ENCODE measurements around the gene CAPN11.
"Not testable (repeated sequence)": the region's sequence is repeated elsewhere in the genome, so short reads cannot be mapped to it uniquely, and the experiment has no call there.

CAPN11 gene

DNA sequence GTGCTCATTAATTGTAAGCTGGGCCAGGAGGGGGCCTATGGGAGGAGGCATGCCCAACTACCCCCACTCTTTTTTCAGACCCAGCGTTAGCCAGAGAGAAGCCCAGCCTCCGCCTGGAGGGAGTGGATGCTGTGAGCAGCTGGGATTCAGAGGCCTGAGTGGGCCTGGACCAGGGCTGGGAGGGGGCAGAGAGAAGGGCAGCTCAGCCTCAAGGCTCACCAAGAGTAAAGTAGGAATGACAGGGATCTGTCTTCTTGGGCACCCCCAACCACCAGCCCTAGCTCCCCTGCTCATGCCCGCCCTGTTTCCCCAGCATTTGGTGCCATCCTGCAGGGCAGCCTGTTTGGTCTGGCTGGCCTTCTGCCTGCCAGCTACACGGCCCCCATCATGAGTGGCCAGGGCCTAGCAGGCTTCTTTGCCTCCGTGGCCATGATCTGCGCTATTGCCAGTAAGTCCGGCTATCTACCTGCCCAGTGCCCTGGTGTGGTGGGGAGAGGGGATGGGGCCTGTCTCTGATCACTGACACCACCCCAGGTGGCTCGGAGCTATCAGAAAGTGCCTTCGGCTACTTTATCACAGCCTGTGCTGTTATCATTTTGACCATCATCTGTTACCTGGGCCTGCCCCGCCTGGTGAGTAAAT is 71.5 kb downstream of the CAPN11 start:
- no peak for DNase-seq

DNA sequence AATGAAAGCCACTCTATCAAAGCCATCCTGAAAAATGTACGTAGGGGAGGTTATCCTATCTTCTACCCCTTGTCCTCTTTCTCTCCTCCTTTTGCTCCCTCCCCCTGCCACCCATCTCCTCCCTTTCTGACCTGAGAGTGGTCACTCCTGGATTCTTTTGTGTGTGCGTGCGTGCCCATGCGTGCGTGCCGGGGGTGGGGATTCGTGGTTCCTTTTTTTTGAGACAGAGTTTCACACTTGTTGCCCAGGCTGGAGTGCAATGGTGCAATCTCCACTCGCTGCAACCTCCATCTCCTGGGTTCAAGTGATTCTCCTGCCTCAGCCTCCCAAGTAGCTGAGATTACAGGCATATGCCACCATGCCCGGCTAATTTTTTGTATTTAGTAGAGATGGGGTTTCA is 72.8 kb downstream of the CAPN11 start:
- DNase-seq: not testable (repeated sequence)

DNA sequence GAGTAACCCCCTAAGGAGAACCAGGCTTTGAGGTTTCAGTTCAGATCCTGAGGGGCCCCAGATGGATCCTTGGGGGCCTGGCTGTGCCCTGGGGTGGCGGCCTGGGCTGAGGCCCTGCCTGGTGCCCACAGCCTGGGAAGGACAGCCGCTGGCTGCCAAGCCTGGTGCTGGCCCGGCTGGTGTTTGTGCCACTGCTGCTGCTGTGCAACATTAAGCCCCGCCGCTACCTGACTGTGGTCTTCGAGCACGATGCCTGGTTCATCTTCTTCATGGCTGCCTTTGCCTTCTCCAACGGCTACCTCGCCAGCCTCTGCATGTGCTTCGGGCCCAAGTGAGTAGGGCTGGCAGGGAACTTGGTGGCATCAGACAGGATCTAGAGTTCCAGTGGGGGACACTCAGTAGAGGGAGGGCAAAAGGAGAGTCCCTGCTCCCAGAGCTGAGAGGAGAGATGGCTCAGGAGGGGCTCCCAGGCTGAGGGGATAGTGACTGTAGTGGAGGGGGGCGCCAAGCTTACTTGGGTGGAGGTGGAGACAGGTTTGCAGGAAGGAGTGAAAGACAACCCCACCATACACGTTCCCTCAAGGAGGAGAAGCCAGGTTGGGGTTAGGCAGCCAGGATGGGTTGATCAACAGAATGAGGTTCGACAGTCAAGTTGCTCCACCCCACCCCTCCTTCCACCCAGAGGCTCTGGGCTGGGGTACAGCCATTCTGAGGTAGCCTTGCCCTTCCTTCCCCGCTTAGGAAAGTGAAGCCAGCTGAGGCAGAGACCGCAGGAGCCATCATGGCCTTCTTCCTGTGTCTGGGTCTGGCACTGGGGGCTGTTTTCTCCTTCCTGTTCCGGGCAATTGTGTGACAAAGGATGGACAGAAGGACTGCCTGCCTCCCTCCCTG is 74.3 kb downstream of the CAPN11 start:
- DNase-seq: no peak

DNA sequence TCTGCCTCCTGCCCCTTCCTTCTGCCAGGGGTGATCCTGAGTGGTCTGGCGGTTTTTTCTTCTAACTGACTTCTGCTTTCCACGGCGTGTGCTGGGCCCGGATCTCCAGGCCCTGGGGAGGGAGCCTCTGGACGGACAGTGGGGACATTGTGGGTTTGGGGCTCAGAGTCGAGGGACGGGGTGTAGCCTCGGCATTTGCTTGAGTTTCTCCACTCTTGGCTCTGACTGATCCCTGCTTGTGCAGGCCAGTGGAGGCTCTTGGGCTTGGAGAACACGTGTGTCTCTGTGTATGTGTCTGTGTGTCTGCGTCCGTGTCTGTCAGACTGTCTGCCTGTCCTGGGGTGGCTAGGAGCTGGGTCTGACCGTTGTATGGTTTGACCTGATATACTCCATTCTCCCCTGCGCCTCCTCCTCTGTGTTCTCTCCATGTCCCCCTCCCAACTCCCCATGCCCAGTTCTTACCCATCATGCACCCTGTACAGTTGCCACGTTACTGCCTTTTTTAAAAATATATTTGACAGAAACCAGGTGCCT is 75.0 kb downstream of the CAPN11 start:
- no peak for DNase-seq
